Stomach (tissue), 9 donors: Measurements from ENCODE around the gene CHCHD3. TPM values are rescaled to one million over a fixed set of nuclear protein-coding genes. Genes with fewer than 3 reads are reported as not detected.

Experiments used
- DNase-seq, 2 donors: peaks; one replicate each; pipeline versions ENCODE4 v3.0.0 to v3.0.0-alpha.2; 2013 to 2019
- H3K27ac ChIP-seq, 5 donors: fragments of 200-600 bp in 4 of 5; sonication (generic) in 4 of 5; one replicate each; pipeline ENCODE4 v1.5.1; 2013 to 2019; ENCODE audit warnings: mild to moderate bottlenecking in 1 of 5, moderate library complexity in 1 of 5
- H3K27me3 ChIP-seq, 3 donors: fragments of 200-600 bp; sonication (generic); one replicate each; pipeline ENCODE4 v1.5.1; 2017 to 2019; ENCODE audit warnings: mixed run types in 1 of 3
- H3K36me3 ChIP-seq, 4 donors: fragments of 200-600 bp; sonication (generic); 1 replicate in 3 of 4; 2 replicates in 1 of 4; pipeline ENCODE4 v1.5.1; 2016 to 2019
- H3K4me1 ChIP-seq, 4 donors: fragments of 200-600 bp; sonication (generic); one replicate each; pipeline ENCODE4 v1.5.1; 2016 to 2019
- H3K4me3 ChIP-seq, 4 donors: fragments of 200-600 bp; sonication (generic) in 3 of 4; one replicate each; pipeline ENCODE4 v1.5.1; 2016 to 2019; ENCODE audit warnings: mild to moderate bottlenecking in 1 of 4
- H3K9me3 ChIP-seq, 4 donors: fragments of 200-600 bp; sonication (generic); one replicate each; pipeline ENCODE4 v1.5.1; 2016 to 2019
- EP300 ChIP-seq: sonication (generic); formaldehyde crosslinking; IDR thresholded peaks from one replicate; pipeline ENCODE4 v1.6.1; 2017; ENCODE audit warnings: antibody characterized with exemption
- POLR2A ChIP-seq, 4 donors: fragments of 450-650 bp; IDR thresholded peaks; one replicate each; pipeline ENCODE4 v1.6.1; 2016; ENCODE audit warnings: antibody characterized with exemption in 4 of 4, control low read depth in 2 of 4, mild to moderate bottlenecking in 1 of 4, moderate library complexity in 1 of 4
- POLR2AphosphoS5 ChIP-seq, 3 donors: sonication (generic); formaldehyde crosslinking; IDR thresholded peaks; one replicate each; pipeline ENCODE4 v1.6.1; 2016; ENCODE audit warnings: antibody characterized with exemption in 3 of 3
- WGBS, 5 donors: extraction: QIAGEN DNeasy Blood & Tissue Kit in 3 of 5; methylation state at CpG; one replicate each; pipeline versions ENCODE4 v1.1.5 to v1.1.7; 2013 to 2018; 5-methylcytosine and 5-hydroxymethylcytosine counted together
- intact Hi-C: fragments of 100-400 bp; cut with DNase I; formaldehyde crosslinking; loops from one replicate; pipeline ENCODE4 v1.15.1; 2023; ENCODE audit warnings: low total_unique reads
- polyA plus RNA-seq, 3 donors: library from polyadenylated mRNA; stranded (reverse); fragments of 200-250 nt; gene quantifications; one replicate each; pipeline ENCODE4 v1.2.3, GENCODE V29; 2013
- total RNA-seq, 5 donors: library from RNA; depleted of rRNA; stranded (reverse); fragments of >200 nt; gene quantifications; one replicate each; pipeline versions ENCODE4 v1.1.0 to v1.2.3, GENCODE V29; 2014 to 2016
- TF ChIP-seq, protein P1 (sequence below), 7 experiments: fragments of 450-650 bp in 4 of 7; fragments of 200-600 bp in 3 of 7; sonication (generic) in 3 of 7; IDR thresholded peaks; one replicate each; pipeline ENCODE4 v1.5.1; 2016 to 2019; ENCODE audit warnings: antibody characterized with exemption in 7 of 7, control low read depth in 2 of 7, mild to moderate bottlenecking in 1 of 7
- donor health status: healthy with polysubstance abuse.
- donor health status: Bipolar disorder and iron deficiency.
- donor health status: healthy.

Gene CHCHD3
- total and polyA plus RNA-seq, 8 donors, result 5.8 to 90.9 (median 39.9) TPM

GRCh38 chr7:132879579-132879978 is 202.3 kb downstream of the CHCHD3 start:
- no peak for DNase-seq
- WGBS, 5 donors, result 95 to 99% (median 97%) methylated on average over 7 of the region's 7 CpGs
- H3K36me3 ChIP-seq, result peaks cover 0 to 8% (median 5%) of the 10 kb centered on the region in 4 donors
- no peak overlapping the region for H3K4me3 ChIP-seq
- TF ChIP-seq, protein P1, sequence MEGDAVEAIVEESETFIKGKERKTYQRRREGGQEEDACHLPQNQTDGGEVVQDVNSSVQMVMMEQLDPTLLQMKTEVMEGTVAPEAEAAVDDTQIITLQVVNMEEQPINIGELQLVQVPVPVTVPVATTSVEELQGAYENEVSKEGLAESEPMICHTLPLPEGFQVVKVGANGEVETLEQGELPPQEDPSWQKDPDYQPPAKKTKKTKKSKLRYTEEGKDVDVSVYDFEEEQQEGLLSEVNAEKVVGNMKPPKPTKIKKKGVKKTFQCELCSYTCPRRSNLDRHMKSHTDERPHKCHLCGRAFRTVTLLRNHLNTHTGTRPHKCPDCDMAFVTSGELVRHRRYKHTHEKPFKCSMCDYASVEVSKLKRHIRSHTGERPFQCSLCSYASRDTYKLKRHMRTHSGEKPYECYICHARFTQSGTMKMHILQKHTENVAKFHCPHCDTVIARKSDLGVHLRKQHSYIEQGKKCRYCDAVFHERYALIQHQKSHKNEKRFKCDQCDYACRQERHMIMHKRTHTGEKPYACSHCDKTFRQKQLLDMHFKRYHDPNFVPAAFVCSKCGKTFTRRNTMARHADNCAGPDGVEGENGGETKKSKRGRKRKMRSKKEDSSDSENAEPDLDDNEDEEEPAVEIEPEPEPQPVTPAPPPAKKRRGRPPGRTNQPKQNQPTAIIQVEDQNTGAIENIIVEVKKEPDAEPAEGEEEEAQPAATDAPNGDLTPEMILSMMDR (IDR thresholded peaks at IDR 0.05), result no peak
- TF ChIP-seq EP300 (no peak), POLR2A (IDR thresholded peaks at IDR 0.05) (no peak), POLR2AphosphoS5 (IDR thresholded peaks at IDR 0.05) (no peak)
- H3K9me3 ChIP-seq, result no peaks in the 10 kb centered on the region
- no peak overlapping the region for H3K27ac ChIP-seq
- peaks cover 0 to 9% (median 0%) of the 10 kb centered on the region in 4 donors for H3K4me1 ChIP-seq
- intact Hi-C loops, result no loop called here
- no peaks in the 10 kb centered on the region for H3K27me3 ChIP-seq

DNA sequence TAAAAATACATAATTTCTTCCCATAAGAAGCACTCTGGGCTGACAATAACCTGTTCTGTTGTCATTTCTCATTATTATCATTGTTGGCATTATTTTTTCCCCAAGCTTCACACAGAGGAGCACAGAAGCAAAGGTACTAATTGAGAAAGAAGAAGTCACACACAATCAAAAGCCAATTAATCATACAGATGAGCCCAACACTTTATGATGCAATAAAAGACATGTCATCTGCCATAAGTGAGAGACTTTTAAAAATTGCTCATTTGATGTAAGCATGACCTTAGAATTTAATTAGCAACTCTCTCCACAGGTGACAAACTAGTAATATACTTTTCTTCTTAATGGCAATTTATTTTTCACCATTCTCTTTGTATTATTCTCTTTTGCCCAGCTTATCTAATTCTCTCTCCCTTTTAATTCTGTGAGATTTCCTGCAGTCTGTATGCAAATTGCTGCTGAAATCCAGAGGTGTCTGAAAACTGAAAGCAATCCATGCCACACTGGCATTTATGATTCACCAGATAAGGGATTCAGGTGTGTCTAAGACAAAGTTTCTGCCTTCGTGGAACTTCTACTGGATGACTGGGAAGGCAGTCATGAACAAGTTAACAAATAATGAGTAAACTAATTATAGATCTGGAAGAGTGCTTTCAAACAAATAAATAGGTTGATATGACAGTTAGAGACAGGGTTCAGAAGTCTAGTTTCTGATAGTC is 203.5 kb downstream of the CHCHD3 start:
- no peak overlapping the region for H3K4me3 ChIP-seq
- DNase-seq, result no peak
- no peaks in the 10 kb centered on the region for H3K9me3 ChIP-seq
- no peaks in the 10 kb centered on the region for H3K36me3 ChIP-seq
- no peaks in the 10 kb centered on the region for H3K27me3 ChIP-seq
- TF ChIP-seq POLR2AphosphoS5 (IDR thresholded peaks at IDR 0.05) (no peak), EP300 (no peak), POLR2A (IDR thresholded peaks at IDR 0.05) (no peak)
- TF ChIP-seq, protein P1 (IDR thresholded peaks at IDR 0.05), result no peak
- H3K4me1 ChIP-seq, result peaks cover 0 to 9% (median 0%) of the 10 kb centered on the region in 4 donors
- WGBS, 5 donors, result 33 to 55% (median 45%) methylated on average over 1 of the region's 1 CpG
- intact Hi-C loops, result no loop called here
- peak overlapping the region in 2 of 5 donors; percentile 4 to 14 for H3K27ac ChIP-seq

GRCh38 chr7:132877573-132877972 is 204.3 kb downstream of the CHCHD3 start:
- Histone ChIP-seq H3K9me3 (no peaks in the 10 kb centered on the region), H3K36me3 (no peaks in the 10 kb centered on the region), H3K4me3 (no peak overlapping the region), H3K27ac (no peak overlapping the region), H3K27me3 (no peaks in the 10 kb centered on the region), H3K4me1 (peaks cover 0 to 9% (median 0%) of the 10 kb centered on the region in 4 donors)
- intact Hi-C loops, result no loop called here
- WGBS, 5 donors, result 76 to 81% (median 79%) methylated on average over 2 of the region's 2 CpGs
- peak in 1 of 2 donors; percentile 12 for DNase-seq
- TF ChIP-seq, protein P1 (IDR thresholded peaks at IDR 0.05), result no peak

GRCh38 chr7:132876576-132876975 is 205.3 kb downstream of the CHCHD3 start:
- Histone ChIP-seq H3K27me3 (no peaks in the 10 kb centered on the region), H3K4me3 (no peak overlapping the region), H3K9me3 (no peaks in the 10 kb centered on the region), H3K4me1 (peaks cover 0 to 9% (median 0%) of the 10 kb centered on the region in 4 donors), H3K36me3 (no peaks in the 10 kb centered on the region), H3K27ac (no peak overlapping the region)
- intact Hi-C loops, result no loop called here
- no peak for DNase-seq
- TF ChIP-seq EP300 (no peak), POLR2A (IDR thresholded peaks at IDR 0.05) (no peak), POLR2AphosphoS5 (IDR thresholded peaks at IDR 0.05) (no peak)
- TF ChIP-seq, protein P1 (IDR thresholded peaks at IDR 0.05), result no peak
- WGBS, 5 donors, result 92 to 100% (median 98%) methylated on average over 1 of the region's 1 CpG
